NCI-H2171 (cell line): ENCODE results near the gene SNPH.

Source experiments
- DNase-seq: peaks from one replicate; lab custom pipeline; 2025; lab: John Stamatoyannopoulos, UW

SNPH gene

GRCh38 chr20:1307171-1307570, 41.1 kb downstream of the SNPH start:
- no peak for DNase-seq

GRCh38 chr20:1307571-1307971, 41.5 kb downstream of the SNPH start:
- DNase-seq, result no peak

- no peak for DNase-seq
Measured at GRCh38 chr20:1308067-1308701, 42.1 kb downstream of the SNPH start.

GRCh38 chr20:1308702-1309095, 42.6 kb downstream of the SNPH start:
- no peak for DNase-seq

- DNase-seq, result no peak
Measured at GRCh38 chr20:1309439-1309847, 43.3 kb downstream of the SNPH start.

- no peak for DNase-seq
Measured at GRCh38 chr20:1310071-1310470, 44.0 kb downstream of the SNPH start.

- DNase-seq, result no peak
Measured at GRCh38 chr20:1310506-1311190, 44.6 kb downstream of the SNPH start.

- no peak for DNase-seq
Measured at GRCh38 chr20:1312308-1312707, 46.2 kb downstream of the SNPH start.

GRCh38 chr20:1312904-1313235, 46.8 kb downstream of the SNPH start:
- DNase-seq, result no peak

- DNase-seq, result peak; percentile 81
Measured at GRCh38 chr20:1313236-1313964, 47.3 kb downstream of the SNPH start.

- no peak for DNase-seq
Measured at GRCh38 chr20:1315804-1316203, 49.7 kb downstream of the SNPH start.

GRCh38 chr20:1317545-1318255, 51.6 kb downstream of the SNPH start:
- no peak for DNase-seq

GRCh38 chr20:1319051-1319450, 53.0 kb downstream of the SNPH start:
- no peak for DNase-seq

GRCh38 chr20:1319462-1319861, 53.4 kb downstream of the SNPH start:
- no peak for DNase-seq

GRCh38 chr20:1320016-1320415, 53.9 kb downstream of the SNPH start:
- DNase-seq, result no peak

- no peak for DNase-seq
Measured at GRCh38 chr20:1320902-1321653, 55.0 kb downstream of the SNPH start.

- no peak for DNase-seq
Measured at GRCh38 chr20:1321654-1321939, 55.5 kb downstream of the SNPH start.

- DNase-seq, result no peak
Measured at GRCh38 chr20:1322511-1323245, 56.6 kb downstream of the SNPH start.

- no peak for DNase-seq
Measured at GRCh38 chr20:1323256-1323655, 57.2 kb downstream of the SNPH start.

- DNase-seq, result no peak
Measured at GRCh38 chr20:1323830-1324597, 57.9 kb downstream of the SNPH start.
